ENCODE results near the gene CEP20. TPM values are rescaled to one million over a fixed set of nuclear protein-coding genes. Genes with fewer than 3 reads are reported as not detected.

Gene CEP20
- total RNA-seq, 1 donor from 2014 or later = 30.6 TPM

DNA sequence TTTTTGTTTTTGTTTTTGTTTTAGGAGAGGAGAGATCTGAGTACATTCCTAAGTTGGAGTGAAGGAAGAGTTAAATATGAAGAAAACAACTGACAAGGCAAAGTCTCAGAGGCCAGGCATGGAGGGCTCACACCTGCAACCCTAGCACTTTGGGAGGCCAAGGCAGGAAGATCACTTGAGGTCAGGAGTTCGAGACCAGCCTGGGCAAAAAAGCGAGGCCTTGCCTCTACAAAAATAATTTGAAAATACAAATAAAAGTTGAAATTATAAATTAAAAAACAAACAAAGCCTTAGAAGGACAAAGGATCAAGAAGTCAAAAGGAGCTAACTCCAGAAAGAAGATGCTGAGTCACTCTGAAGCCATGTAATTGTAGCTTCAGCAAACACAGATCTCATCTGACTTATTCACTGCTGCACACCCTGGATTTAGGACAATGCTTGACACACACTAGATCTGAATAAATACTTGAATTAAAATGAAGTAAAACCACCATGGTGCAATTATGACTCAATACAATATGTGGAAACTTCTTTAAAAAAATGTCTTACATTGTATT, 9.1 kb downstream of the CEP20 start:
- no peaks in the 10 kb centered on the region for H3K27me3 Mint-ChIP-seq (ENCODE audit: low read depth)
- H3K36me3 Mint-ChIP-seq (ENCODE audit: low read depth) = no peaks in the 10 kb centered on the region
- peak overlapping the region; percentile 55 for H3K27ac Mint-ChIP-seq (ENCODE audit: unreplicated experiment)

GRCh38 chr16:15876503-15876902, 11.9 kb downstream of the CEP20 start:
- TF ChIP-seq CTCF (conservative IDR thresholded peaks at IDR 0.05) = no peak
- H3K4me3 Mint-ChIP-seq = no peak overlapping the region
- DNase-seq (ENCODE audit: low read depth, low spot score) = no peak
- peaks cover 12% of the 10 kb centered on the region for H3K4me1 Mint-ChIP-seq
- H3K27ac Mint-ChIP-seq (ENCODE audit: unreplicated experiment) = no peak overlapping the region
- H3K36me3 Mint-ChIP-seq (ENCODE audit: low read depth) = no peaks in the 10 kb centered on the region
- no peaks in the 10 kb centered on the region for H3K9me3 Mint-ChIP-seq
- no peaks in the 10 kb centered on the region for H3K27me3 Mint-ChIP-seq (ENCODE audit: low read depth)

More for the DNA sequence above, 9.1 kb downstream of the CEP20 start:
- TF ChIP-seq CTCF (conservative IDR thresholded peaks at IDR 0.05) = no peak
- H3K9me3 Mint-ChIP-seq = no peaks in the 10 kb centered on the region
- H3K4me1 Mint-ChIP-seq = peaks cover 12% of the 10 kb centered on the region
- no peak for DNase-seq (ENCODE audit: low read depth, low spot score)
- no peak overlapping the region for H3K4me3 Mint-ChIP-seq

DNA sequence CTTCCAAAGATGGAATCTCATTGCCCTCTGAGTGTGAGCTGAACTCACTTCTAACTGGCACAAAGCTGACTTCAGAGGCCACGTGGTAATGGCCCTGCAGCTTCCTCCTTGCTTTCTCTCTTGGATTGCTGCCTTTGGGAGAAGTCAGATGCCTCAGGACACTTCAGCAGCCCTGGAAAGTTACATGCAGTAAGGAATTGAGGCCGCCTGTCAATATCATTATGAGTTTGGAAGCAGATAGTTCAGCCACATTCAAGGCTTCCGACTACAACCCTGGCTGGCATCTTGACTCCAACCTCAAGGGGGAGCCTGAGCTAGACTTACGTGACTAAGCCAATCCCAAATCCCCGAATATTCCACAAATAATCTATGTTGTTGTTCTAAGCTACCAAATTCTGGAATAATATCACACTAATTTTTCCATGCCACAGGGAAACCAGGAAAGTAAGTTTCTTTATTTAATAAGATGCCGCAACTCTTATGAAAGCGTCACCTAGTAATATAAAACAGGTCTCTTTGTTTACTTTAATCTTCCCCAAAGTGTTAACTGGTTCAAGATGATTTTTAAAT, 13.6 kb downstream of the CEP20 start:
- peaks cover 7% of the 10 kb centered on the region for H3K4me1 Mint-ChIP-seq
- no peaks in the 10 kb centered on the region for H3K27me3 Mint-ChIP-seq (ENCODE audit: low read depth)
- H3K4me3 Mint-ChIP-seq = no peak overlapping the region
- H3K27ac Mint-ChIP-seq (ENCODE audit: unreplicated experiment) = no peak overlapping the region
- peak; percentile 43 for DNase-seq (ENCODE audit: low read depth, low spot score)
- no peaks in the 10 kb centered on the region for H3K36me3 Mint-ChIP-seq (ENCODE audit: low read depth)
- H3K9me3 Mint-ChIP-seq = no peaks in the 10 kb centered on the region
- TF ChIP-seq CTCF (conservative IDR thresholded peaks at IDR 0.05) = peak; percentile 72

DNA sequence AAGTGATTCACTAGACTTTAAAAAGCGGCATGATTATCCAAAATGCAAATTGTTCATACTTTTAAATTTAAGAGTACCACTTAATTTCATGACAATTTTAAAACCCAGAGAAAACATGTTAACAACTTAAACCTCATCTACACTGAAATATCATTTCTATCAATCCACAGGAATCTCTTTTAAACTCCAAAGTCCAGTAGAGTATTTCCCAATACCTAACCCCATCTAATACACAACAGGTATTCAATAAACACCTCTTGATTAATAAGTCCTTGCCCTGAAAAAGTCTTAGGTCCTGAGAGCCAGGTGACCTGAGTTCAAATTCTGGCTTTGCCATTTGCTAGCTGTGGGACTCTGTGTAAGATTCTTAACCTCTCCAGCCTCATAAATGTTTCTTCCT, 14.7 kb downstream of the CEP20 start:
- H3K4me1 Mint-ChIP-seq = no peaks in the 10 kb centered on the region
- no peak overlapping the region for H3K4me3 Mint-ChIP-seq
- peak overlapping the region; percentile 4 for H3K27ac Mint-ChIP-seq (ENCODE audit: unreplicated experiment)
- no peak for TF ChIP-seq CTCF (conservative IDR thresholded peaks at IDR 0.05)
- H3K9me3 Mint-ChIP-seq = no peaks in the 10 kb centered on the region
- DNase-seq (ENCODE audit: low read depth, low spot score) = no peak
- no peaks in the 10 kb centered on the region for H3K36me3 Mint-ChIP-seq (ENCODE audit: low read depth)
- no peaks in the 10 kb centered on the region for H3K27me3 Mint-ChIP-seq (ENCODE audit: low read depth)

- no peak for DNase-seq (ENCODE audit: low read depth, low spot score)
- Mint-ChIP-seq H3K27ac (ENCODE audit: unreplicated experiment) (no peak overlapping the region), H3K9me3 (no peaks in the 10 kb centered on the region), H3K4me1 (no peaks in the 10 kb centered on the region), H3K36me3 (ENCODE audit: low read depth) (no peaks in the 10 kb centered on the region), H3K27me3 (ENCODE audit: low read depth) (no peaks in the 10 kb centered on the region), H3K4me3 (no peak overlapping the region)
- no peak for TF ChIP-seq CTCF (conservative IDR thresholded peaks at IDR 0.05)
These were observed 15.1 kb downstream of the CEP20 start for GRCh38 chr16:15873301-15873700.

All from neural crest cell (in vitro differentiated cells).